Tibial artery (tissue), 4 donors: ENCODE results near the gene OST4.
A peak's percentile ranks its signal among the peaks of the same experiment; 100 is the strongest.

Source experiments
- DNase-seq, 2 donors: peaks; one replicate each; pipeline ENCODE4 v3.0.0-alpha.2; 2019
- H3K27ac ChIP-seq, 2 donors: fragments of 200-600 bp; sonication (generic) in 1 of 2; 1 replicate in 1 of 2; 2 replicates in 1 of 2; pipeline ENCODE4 v1.5.1; 2018 to 2019; ENCODE audit warnings: mild to moderate bottlenecking in 1 of 2
- H3K27me3 ChIP-seq, 2 donors: fragments of 200-600 bp; sonication (generic) in 1 of 2; one replicate each; pipeline versions ENCODE4 v1.5.1 to v1.6.0; 2016 to 2019
- H3K36me3 ChIP-seq, 3 donors: fragments of 200-600 bp; sonication (generic) in 2 of 3; one replicate each; pipeline ENCODE4 v1.5.1; 2016 to 2019; ENCODE audit warnings: mild to moderate bottlenecking in 2 of 3
- H3K4me1 ChIP-seq, 4 donors: fragments of 200-600 bp; sonication (generic) in 2 of 4; 1 replicate in 3 of 4; 2 replicates in 1 of 4; pipeline ENCODE4 v1.5.1; 2016 to 2019
- H3K4me3 ChIP-seq, 2 donors: fragments of 200-600 bp; sonication (generic) in 1 of 2; 1 replicate in 1 of 2; 2 replicates in 1 of 2; pipeline ENCODE4 v1.5.1; 2018 to 2019; ENCODE audit warnings: mild to moderate bottlenecking in 2 of 2
- H3K9me3 ChIP-seq, 3 donors: fragments of 200-600 bp; sonication (generic) in 1 of 3; one replicate each; pipeline ENCODE4 v1.5.1; 2016 to 2019
- CTCF ChIP-seq, 2 experiments: fragments of 200-600 bp in 1 of 2; fragments of 450-650 bp in 1 of 2; IDR thresholded peaks; one replicate each; pipeline ENCODE4 v1.5.1; 2017 to 2019; ENCODE audit warnings: antibody characterized with exemption in 2 of 2, mild to moderate bottlenecking in 1 of 2, moderate library complexity in 1 of 2
- intact Hi-C: fragments of 100-400 bp; cut with DNase I; formaldehyde crosslinking; loops from one replicate; pipeline ENCODE4 v1.15.0; 2023; ENCODE audit warnings: low total_unique reads

Gene OST4

GRCh38 chr2:27053321-27053720, 18.1 kb downstream of the OST4 start:
- intact Hi-C loops, result loop anchor here (5.0 kb wide), 1 partner anchor 34 kb away; the partner anchor contains the start of gene KHK
- no peak for TF ChIP-seq CTCF (IDR thresholded peaks at IDR 0.05)
- no peak overlapping the region for H3K27ac ChIP-seq
- no peak overlapping the region for H3K4me3 ChIP-seq
- H3K9me3 ChIP-seq, result no peaks in the 10 kb centered on the region
- no peaks in the 10 kb centered on the region for H3K27me3 ChIP-seq
- H3K36me3 ChIP-seq, result peaks cover 21 to 50% (median 24%) of the 10 kb centered on the region in 3 donors
- peaks cover 0 to 18% (median 12%) of the 10 kb centered on the region in 4 donors for H3K4me1 ChIP-seq
- DNase-seq, result no peak

- no peaks in the 10 kb centered on the region for H3K9me3 ChIP-seq
- peak; percentile 45 to 78 for DNase-seq
- peak overlapping the region; percentile 75 to 98 for H3K4me3 ChIP-seq
- intact Hi-C loops, result loop anchor here (5.0 kb wide), 1 partner anchor 35 kb away; the partner anchor contains the start of gene KHK
- peak overlapping the region; percentile 91 to 98 for H3K27ac ChIP-seq
- peaks cover 0 to 18% (median 12%) of the 10 kb centered on the region in 4 donors for H3K4me1 ChIP-seq
- no peaks in the 10 kb centered on the region for H3K27me3 ChIP-seq
- peaks cover 21 to 39% (median 24%) of the 10 kb centered on the region in 3 donors for H3K36me3 ChIP-seq
- no peak for TF ChIP-seq CTCF (IDR thresholded peaks at IDR 0.05)
Measured at GRCh38 chr2:27051902-27052645, 19.4 kb downstream of the OST4 start.

GRCh38 chr2:27050996-27051901, 20.2 kb downstream of the OST4 start, which contains the start of gene AGBL5:
TSS of gene AGBL5 (plus strand) at chr2:27051668. CDS start at chr2:27052959, 1,291 bp downstream.
- TF ChIP-seq CTCF (IDR thresholded peaks at IDR 0.05), result no peak
- intact Hi-C loops, result loop anchor here (5.0 kb wide), 1 partner anchor 36 kb away; the partner anchor contains the start of gene KHK
- Histone ChIP-seq H3K27me3 (no peaks in the 10 kb centered on the region), H3K36me3 (peaks cover 16 to 31% (median 19%) of the 10 kb centered on the region in 3 donors), H3K9me3 (no peaks in the 10 kb centered on the region), H3K4me1 (peaks cover 0 to 18% (median 12%) of the 10 kb centered on the region in 4 donors), H3K4me3 (peak within 1 kb of the TSS; percentile 75 to 98), H3K27ac (peak within 1 kb of the TSS; percentile 91 to 98)
- peak; percentile 96 to 98 for DNase-seq

GRCh38 chr2:27050281-27050995, 21.0 kb downstream of the OST4 start:
- TF ChIP-seq CTCF (IDR thresholded peaks at IDR 0.05), result peak; percentile 62 to 73
- Histone ChIP-seq H3K9me3 (no peaks in the 10 kb centered on the region), H3K27me3 (no peaks in the 10 kb centered on the region), H3K4me1 (peaks cover 0 to 18% (median 12%) of the 10 kb centered on the region in 4 donors), H3K27ac (peak overlapping the region; percentile 91 to 98), H3K4me3 (peak overlapping the region; percentile 75 to 98), H3K36me3 (peaks cover 8 to 23% (median 13%) of the 10 kb centered on the region in 3 donors)
- intact Hi-C loops, result loop anchor here (5.0 kb wide), 1 partner anchor 37 kb away; the partner anchor contains the start of gene KHK
- peak; percentile 91 to 97 for DNase-seq
